GM12865 (cell line): Measurements from ENCODE around the gene CEMP1.

Experiments used
- DNase-seq: peaks from one replicate; pipeline ENCODE4 v3.0.0; 2010; ENCODE audit warnings: low read depth
- H3K4me3 ChIP-seq: 2 replicates; pipeline ENCODE4 v1.5.1; 2011; ENCODE audit warnings: mild to moderate bottlenecking, low read depth, low read length, control low read depth
- TF ChIP-seq, protein P1 (sequence below): IDR thresholded peaks from 2 replicates; pipeline ENCODE4 v1.5.1; 2011; ENCODE audit warnings: low read length, control low read depth, low read depth, inconsistent platforms; ENCODE audit not compliant: insufficient read depth; ENCODE audit errors: missing control alignments

Gene CEMP1

DNA sequence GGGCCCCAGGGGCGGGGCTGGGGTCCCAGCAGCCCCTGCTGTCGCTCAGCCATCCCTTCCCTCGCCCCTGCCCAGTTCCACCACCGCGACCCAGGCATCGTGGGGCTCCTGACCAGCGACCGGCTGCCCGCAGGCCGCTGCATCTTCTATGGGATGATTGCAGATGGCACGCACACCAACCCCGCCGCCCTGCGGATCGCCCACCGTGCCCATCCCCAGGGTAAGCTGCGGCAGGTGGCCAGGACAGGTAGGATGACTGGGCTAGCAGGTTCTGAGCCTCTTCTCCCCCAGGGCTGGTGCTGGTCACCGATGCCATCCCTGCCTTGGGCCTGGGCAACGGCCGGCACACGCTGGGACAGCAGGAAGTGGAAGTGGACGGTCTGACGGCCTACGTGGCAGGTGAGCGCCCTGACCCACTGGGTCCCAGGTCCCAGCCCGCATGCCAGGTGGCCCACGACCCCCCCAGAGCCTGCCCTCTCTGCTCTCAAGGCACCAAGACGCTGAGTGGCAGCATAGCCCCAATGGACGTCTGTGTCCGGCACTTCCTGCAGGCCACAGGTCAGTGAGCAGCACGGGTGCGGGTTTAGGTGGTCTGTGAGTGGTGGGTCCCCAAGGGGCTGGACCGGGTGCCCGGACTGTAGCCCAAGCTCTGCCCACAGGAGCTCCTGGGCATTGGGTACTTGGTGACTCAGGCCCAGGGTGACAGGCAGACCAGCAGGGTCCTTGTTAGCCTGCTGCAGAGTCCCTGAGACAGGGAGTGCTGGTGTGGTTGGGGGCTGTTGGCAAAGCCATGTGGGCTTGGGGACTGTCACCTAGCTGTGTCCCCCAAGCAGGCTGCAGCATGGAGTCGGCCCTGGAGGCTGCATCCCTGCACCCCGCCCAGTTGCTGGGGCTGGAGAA is 2.8 kb downstream of the CEMP1 start:
- TF ChIP-seq, protein P1, sequence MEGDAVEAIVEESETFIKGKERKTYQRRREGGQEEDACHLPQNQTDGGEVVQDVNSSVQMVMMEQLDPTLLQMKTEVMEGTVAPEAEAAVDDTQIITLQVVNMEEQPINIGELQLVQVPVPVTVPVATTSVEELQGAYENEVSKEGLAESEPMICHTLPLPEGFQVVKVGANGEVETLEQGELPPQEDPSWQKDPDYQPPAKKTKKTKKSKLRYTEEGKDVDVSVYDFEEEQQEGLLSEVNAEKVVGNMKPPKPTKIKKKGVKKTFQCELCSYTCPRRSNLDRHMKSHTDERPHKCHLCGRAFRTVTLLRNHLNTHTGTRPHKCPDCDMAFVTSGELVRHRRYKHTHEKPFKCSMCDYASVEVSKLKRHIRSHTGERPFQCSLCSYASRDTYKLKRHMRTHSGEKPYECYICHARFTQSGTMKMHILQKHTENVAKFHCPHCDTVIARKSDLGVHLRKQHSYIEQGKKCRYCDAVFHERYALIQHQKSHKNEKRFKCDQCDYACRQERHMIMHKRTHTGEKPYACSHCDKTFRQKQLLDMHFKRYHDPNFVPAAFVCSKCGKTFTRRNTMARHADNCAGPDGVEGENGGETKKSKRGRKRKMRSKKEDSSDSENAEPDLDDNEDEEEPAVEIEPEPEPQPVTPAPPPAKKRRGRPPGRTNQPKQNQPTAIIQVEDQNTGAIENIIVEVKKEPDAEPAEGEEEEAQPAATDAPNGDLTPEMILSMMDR: no peak
- H3K4me3 ChIP-seq: no peak overlapping the region
- DNase-seq: no peak

DNA sequence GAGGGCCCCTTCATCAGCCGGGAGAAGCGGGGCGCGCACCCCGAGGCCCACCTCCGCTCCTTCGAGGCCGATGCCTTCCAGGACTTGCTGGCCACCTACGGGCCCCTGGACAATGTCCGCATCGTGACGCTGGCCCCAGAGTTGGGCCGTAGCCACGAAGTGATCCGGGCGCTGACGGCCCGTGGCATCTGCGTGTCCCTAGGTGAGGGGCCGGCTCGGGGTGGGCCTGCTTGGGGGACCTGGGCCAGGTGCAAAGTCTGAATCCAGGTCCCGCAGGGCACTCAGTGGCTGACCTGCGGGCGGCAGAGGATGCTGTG is 3.5 kb downstream of the CEMP1 start:
- TF ChIP-seq, protein P1: no peak
- DNase-seq: no peak
- no peak overlapping the region for H3K4me3 ChIP-seq

DNA sequence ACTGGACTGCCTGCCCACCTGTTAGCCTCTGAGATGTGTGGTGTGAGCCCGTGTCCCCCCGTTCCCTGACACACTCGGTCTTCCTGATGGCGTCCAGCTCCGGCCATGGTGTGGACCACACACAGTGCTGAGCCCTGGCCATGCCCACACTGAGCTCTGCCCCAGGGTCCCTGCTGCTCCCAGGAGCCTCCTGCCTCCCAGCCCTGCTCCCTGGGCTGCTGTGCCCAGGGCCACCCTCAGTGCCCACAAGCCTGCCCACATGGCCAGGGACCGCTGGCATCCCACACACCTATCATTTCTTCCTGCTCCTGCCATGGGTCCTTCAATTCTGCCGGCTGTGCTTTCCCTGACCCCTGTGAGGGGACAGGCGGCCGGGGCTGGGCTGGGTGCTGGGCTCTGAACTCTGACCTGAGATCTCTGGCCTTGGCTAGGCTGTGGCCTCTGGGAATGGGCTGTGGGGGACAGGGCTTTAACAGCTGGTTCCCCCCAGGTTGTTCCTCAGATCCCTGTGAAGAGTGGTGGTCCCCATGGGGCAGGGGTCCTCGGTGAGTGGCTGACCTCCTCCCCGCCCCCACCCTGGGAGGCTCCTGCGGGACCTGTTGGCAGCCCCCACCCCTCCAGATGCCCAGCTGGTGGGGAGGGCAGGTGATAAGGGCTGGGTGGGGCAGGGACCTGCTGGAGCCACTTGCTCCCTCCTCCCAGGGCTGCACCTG is 4.0 kb downstream of the CEMP1 start:
- H3K4me3 ChIP-seq: no peak overlapping the region
- TF ChIP-seq, protein P1: no peak
- DNase-seq: no peak

DNA sequence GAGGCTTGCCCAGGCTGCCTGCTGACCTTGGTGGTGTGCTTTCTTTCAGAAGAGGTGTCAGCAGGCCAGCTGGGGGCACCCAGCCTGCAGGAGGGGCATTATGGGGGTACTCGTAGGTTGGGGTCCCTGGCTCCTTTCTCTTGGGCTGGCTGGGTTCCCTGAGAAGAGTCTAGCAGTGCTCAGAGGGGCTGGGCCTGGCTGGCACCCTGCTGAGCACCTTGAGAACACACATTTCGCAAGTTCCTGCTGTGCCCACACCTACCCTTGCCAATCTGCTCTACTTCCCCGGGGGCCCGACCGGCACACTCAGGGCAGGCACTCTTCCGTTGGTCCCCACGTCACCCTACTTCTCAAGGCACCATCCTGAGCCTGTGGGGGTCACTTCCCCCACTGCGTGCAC is 5.1 kb downstream of the CEMP1 start:
- TF ChIP-seq, protein P1: no peak
- no peak overlapping the region for H3K4me3 ChIP-seq
- no peak for DNase-seq

DNA sequence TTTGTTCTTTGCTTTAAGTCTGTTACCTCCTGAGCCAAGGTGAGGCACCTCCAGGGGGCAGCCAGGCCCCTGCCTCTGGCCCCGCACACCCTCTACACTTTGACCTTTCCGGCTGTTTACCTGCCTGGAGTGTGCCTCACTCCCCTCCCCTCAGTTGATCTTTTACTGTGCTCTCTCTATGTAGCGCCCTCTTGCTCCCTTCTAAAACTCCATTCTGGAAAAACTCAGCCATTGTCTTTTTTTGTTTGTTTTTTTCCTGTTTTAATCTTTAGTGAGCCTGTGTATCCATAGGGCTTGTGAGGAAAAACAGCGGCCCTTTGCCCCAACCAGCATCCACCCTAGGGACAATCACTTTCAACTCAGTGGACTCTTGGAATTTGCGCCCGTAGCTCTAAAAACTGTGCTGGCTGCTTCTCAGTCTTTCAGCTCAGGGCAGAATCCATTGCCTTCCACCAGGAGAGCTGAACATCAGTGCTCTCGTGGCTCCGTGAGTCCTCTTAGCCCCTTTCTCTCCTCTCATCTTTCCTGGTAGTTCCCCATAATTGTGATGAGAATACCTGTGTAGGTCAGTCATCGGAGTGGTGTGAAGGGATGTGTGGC is 6.8 kb downstream of the CEMP1 start:
- no peak overlapping the region for H3K4me3 ChIP-seq
- no peak for DNase-seq
- TF ChIP-seq, protein P1: no peak

DNA sequence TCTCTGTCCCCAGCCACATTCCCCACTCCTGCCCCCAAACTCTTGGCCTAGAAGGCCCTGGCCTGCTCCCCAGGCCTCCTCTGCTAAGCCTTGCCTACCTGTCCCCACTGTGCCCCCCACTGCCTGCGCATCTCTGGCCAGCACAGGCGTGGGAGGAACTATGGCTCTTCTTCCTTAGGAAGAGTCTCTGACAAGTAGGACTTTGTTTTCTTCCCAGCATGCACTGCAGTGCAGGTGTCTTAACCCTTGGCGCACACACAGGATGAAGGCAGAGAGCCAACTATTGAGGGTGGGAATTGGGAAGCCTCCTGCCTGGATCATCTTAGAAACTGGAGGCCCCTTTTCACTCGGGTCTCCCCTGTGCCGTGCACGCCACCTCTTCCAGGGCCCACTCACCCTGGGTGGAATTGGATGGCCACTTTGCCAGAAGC is 7.4 kb downstream of the CEMP1 start:
- TF ChIP-seq, protein P1: no peak
- DNase-seq: no peak
- H3K4me3 ChIP-seq: no peak overlapping the region
